VCaP (cell line): ENCODE data around the gene AMPD1.

Source experiments
- H3K27ac ChIP-seq: fragments of 450-650 bp; 2 replicates; pipeline ENCODE4 v1.5.1; 2017
- TF ChIP-seq, protein P1 (sequence below): fragments of 450-650 bp; conservative IDR thresholded peaks from 2 replicates; pipeline ENCODE4 v1.5.1; 2017; ENCODE audit warnings: mild to moderate bottlenecking, moderate library complexity

The AMPD1 gene

GRCh38 chr1:114695430-114696058 is at the start of gene AMPD1:
Gene AMPD1, minus strand, starts transcription at chr1:114695546. Its CDS starts 75 bp downstream, at chr1:114695471.
- TF ChIP-seq, protein P1, sequence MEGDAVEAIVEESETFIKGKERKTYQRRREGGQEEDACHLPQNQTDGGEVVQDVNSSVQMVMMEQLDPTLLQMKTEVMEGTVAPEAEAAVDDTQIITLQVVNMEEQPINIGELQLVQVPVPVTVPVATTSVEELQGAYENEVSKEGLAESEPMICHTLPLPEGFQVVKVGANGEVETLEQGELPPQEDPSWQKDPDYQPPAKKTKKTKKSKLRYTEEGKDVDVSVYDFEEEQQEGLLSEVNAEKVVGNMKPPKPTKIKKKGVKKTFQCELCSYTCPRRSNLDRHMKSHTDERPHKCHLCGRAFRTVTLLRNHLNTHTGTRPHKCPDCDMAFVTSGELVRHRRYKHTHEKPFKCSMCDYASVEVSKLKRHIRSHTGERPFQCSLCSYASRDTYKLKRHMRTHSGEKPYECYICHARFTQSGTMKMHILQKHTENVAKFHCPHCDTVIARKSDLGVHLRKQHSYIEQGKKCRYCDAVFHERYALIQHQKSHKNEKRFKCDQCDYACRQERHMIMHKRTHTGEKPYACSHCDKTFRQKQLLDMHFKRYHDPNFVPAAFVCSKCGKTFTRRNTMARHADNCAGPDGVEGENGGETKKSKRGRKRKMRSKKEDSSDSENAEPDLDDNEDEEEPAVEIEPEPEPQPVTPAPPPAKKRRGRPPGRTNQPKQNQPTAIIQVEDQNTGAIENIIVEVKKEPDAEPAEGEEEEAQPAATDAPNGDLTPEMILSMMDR = no peak
- H3K27ac ChIP-seq = no peak within 1 kb of the TSS

- no peak overlapping the region for H3K27ac ChIP-seq
- TF ChIP-seq, protein P1 = no peak
Measured at GRCh38 chr1:114741963-114742746, 46.8 kb upstream of the AMPD1 start.

DNA sequence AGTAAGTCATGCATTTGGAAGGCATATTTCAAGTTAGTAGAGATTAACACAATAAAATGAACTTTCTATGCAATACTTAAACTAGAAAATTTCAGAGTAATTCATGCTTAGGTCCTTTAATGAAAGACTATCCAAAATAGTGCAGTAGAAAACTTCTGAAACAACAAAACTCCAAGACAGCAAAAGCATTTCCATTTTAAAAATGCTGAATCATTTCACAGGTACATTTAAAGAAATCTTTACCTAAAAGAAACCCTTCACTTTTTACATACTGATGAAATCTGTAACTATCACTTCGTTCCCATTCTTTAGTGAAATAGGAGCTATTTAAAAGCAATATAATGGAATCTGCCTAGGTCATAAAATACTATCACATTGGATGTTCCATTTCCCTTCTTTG is 45.0 kb upstream of the AMPD1 start:
- H3K27ac ChIP-seq = no peak overlapping the region
- TF ChIP-seq, protein P1 = no peak

GRCh38 chr1:114737314-114737849 is 42.0 kb upstream of the AMPD1 start:
- no peak overlapping the region for H3K27ac ChIP-seq
- TF ChIP-seq, protein P1 = no peak

- TF ChIP-seq, protein P1 = no peak
- H3K27ac ChIP-seq = no peak overlapping the region
Measured at GRCh38 chr1:114735479-114735878, 40.1 kb upstream of the AMPD1 start.

DNA sequence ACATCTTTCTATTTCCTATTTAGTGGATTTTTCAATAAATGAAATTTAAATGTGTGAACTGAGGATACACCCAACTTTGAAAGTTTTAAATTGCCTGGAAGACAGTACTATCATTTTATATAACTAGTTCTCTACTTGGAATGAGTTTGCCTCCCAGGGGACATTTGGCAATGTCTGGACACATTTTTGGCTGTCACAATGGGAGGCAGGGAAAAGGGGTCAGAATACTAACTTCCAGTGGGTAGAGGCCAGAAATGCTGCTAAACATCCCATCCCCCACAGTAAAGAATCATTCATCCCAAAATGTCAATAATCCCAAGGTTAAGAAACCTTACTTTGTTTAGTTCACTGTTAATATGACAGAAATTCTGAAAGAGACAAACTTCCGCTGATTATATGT is 34.4 kb upstream of the AMPD1 start:
- no peak overlapping the region for H3K27ac ChIP-seq
- TF ChIP-seq, protein P1 = no peak

DNA sequence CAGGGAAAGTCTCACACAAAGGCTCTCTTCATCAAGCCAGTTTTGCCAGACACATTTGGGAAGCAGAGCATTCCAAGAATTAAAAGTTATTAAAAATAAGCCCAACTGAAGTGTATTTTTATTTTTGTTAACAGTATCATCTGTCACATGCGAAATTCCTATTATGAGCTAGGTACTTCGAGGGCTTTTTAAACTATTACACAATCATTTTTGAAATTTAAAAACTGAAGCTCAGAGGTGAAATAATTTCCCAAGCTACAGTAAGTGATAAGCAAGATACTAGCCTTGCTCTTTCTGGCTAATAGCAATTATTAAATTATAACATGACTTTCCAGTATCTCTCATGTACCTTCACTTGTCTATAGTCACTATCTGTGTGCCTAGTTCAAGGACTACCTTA is 33.2 kb upstream of the AMPD1 start:
- TF ChIP-seq, protein P1 = no peak
- H3K27ac ChIP-seq = no peak overlapping the region
